Measurements from ENCODE around the gene PAQR8.

The PAQR8 gene

GRCh38 chr6:52365866-52366540 lies 4.1 kb downstream of the PAQR8 start:
- peaks cover 24% of the 10 kb centered on the region for H3K27me3 ChIP-seq (ENCODE audit: insufficient read depth, low read length)
- H3K4me3 ChIP-seq (ENCODE audit: low read length), result no peak overlapping the region
- peaks cover 4% of the 10 kb centered on the region; the same call in 1 of the 2 replicates for H3K4me1 ChIP-seq (ENCODE audit: insufficient read depth, low read length)
- H3K9ac ChIP-seq (ENCODE audit: low read depth, low read length), result no peak overlapping the region
- H3K36me3 ChIP-seq (ENCODE audit: insufficient read depth, low read depth, low read length), result no peaks in the 10 kb centered on the region
- no peak overlapping the region for H3K27ac ChIP-seq (ENCODE audit: low read length)
- H3K9me3 ChIP-seq (ENCODE audit: insufficient read depth, low read depth, low read length), result no peaks in the 10 kb centered on the region

GRCh38 chr6:52368002-52368401 lies 6.1 kb downstream of the PAQR8 start:
- Histone ChIP-seq H3K27me3 (ENCODE audit: insufficient read depth, low read length) (peaks cover 9% of the 10 kb centered on the region), H3K9ac (ENCODE audit: low read depth, low read length) (no peak overlapping the region), H3K36me3 (ENCODE audit: insufficient read depth, low read depth, low read length) (no peaks in the 10 kb centered on the region), H3K4me3 (ENCODE audit: low read length) (no peak overlapping the region), H3K9me3 (ENCODE audit: insufficient read depth, low read depth, low read length) (no peaks in the 10 kb centered on the region), H3K4me1 (ENCODE audit: insufficient read depth, low read length) (no peaks in the 10 kb centered on the region), H3K27ac (ENCODE audit: low read length) (no peak overlapping the region)

- no peaks in the 10 kb centered on the region for H3K9me3 ChIP-seq (ENCODE audit: insufficient read depth, low read depth, low read length)
- H3K9ac ChIP-seq (ENCODE audit: low read depth, low read length), result no peak overlapping the region
- H3K4me3 ChIP-seq (ENCODE audit: low read length), result no peak overlapping the region
- no peaks in the 10 kb centered on the region for H3K4me1 ChIP-seq (ENCODE audit: insufficient read depth, low read length)
- no peaks in the 10 kb centered on the region for H3K27me3 ChIP-seq (ENCODE audit: insufficient read depth, low read length)
- no peaks in the 10 kb centered on the region for H3K36me3 ChIP-seq (ENCODE audit: insufficient read depth, low read depth, low read length)
- no peak overlapping the region for H3K27ac ChIP-seq (ENCODE audit: low read length)
Measured at GRCh38 chr6:52369234-52369633, 7.3 kb downstream of the PAQR8 start.

- Histone ChIP-seq H3K27me3 (ENCODE audit: insufficient read depth, low read length) (no peaks in the 10 kb centered on the region), H3K27ac (ENCODE audit: low read length) (no peak overlapping the region)
Measured at GRCh38 chr6:52371656-52372191, 9.8 kb downstream of the PAQR8 start.

GRCh38 chr6:52373151-52373690 lies 11.3 kb downstream of the PAQR8 start:
- H3K36me3 ChIP-seq (ENCODE audit: insufficient read depth, low read depth, low read length), result no peaks in the 10 kb centered on the region
- no peaks in the 10 kb centered on the region for H3K9me3 ChIP-seq (ENCODE audit: insufficient read depth, low read depth, low read length)
- no peaks in the 10 kb centered on the region for H3K4me1 ChIP-seq (ENCODE audit: insufficient read depth, low read length)
- H3K4me3 ChIP-seq (ENCODE audit: low read length), result no peak overlapping the region
- no peaks in the 10 kb centered on the region for H3K27me3 ChIP-seq (ENCODE audit: insufficient read depth, low read length)
- H3K9ac ChIP-seq (ENCODE audit: low read depth, low read length), result no peak overlapping the region
- no peak overlapping the region for H3K27ac ChIP-seq (ENCODE audit: low read length)

More at GRCh38 chr6:52371656-52372191, 9.8 kb downstream of the PAQR8 start:
- H3K36me3 ChIP-seq (ENCODE audit: insufficient read depth, low read depth, low read length), result no peaks in the 10 kb centered on the region
- no peaks in the 10 kb centered on the region for H3K4me1 ChIP-seq (ENCODE audit: insufficient read depth, low read length)
- no peak overlapping the region for H3K9ac ChIP-seq (ENCODE audit: low read depth, low read length)
- no peak overlapping the region for H3K4me3 ChIP-seq (ENCODE audit: low read length)
- no peaks in the 10 kb centered on the region for H3K9me3 ChIP-seq (ENCODE audit: insufficient read depth, low read depth, low read length)

GRCh38 chr6:52374247-52374646 lies 12.3 kb downstream of the PAQR8 start:
- Histone ChIP-seq H3K27ac (ENCODE audit: low read length) (no peak overlapping the region), H3K9me3 (ENCODE audit: insufficient read depth, low read depth, low read length) (no peaks in the 10 kb centered on the region), H3K36me3 (ENCODE audit: insufficient read depth, low read depth, low read length) (no peaks in the 10 kb centered on the region), H3K4me3 (ENCODE audit: low read length) (no peak overlapping the region), H3K9ac (ENCODE audit: low read depth, low read length) (no peak overlapping the region), H3K4me1 (ENCODE audit: insufficient read depth, low read length) (no peaks in the 10 kb centered on the region), H3K27me3 (ENCODE audit: insufficient read depth, low read length) (no peaks in the 10 kb centered on the region)

GRCh38 chr6:52375780-52376556 lies 14.0 kb downstream of the PAQR8 start:
- H3K9me3 ChIP-seq (ENCODE audit: insufficient read depth, low read depth, low read length), result no peaks in the 10 kb centered on the region
- no peaks in the 10 kb centered on the region for H3K4me1 ChIP-seq (ENCODE audit: insufficient read depth, low read length)
- H3K27ac ChIP-seq (ENCODE audit: low read length), result no peak overlapping the region
- no peaks in the 10 kb centered on the region for H3K36me3 ChIP-seq (ENCODE audit: insufficient read depth, low read depth, low read length)
- H3K9ac ChIP-seq (ENCODE audit: low read depth, low read length), result no peak overlapping the region
- no peaks in the 10 kb centered on the region for H3K27me3 ChIP-seq (ENCODE audit: insufficient read depth, low read length)
- no peak overlapping the region for H3K4me3 ChIP-seq (ENCODE audit: low read length)

- H3K9me3 ChIP-seq (ENCODE audit: insufficient read depth, low read depth, low read length), result no peaks in the 10 kb centered on the region
- no peaks in the 10 kb centered on the region for H3K27me3 ChIP-seq (ENCODE audit: insufficient read depth, low read length)
- no peak overlapping the region for H3K9ac ChIP-seq (ENCODE audit: low read depth, low read length)
- H3K27ac ChIP-seq (ENCODE audit: low read length), result no peak overlapping the region
- H3K4me1 ChIP-seq (ENCODE audit: insufficient read depth, low read length), result no peaks in the 10 kb centered on the region
- no peak overlapping the region for H3K4me3 ChIP-seq (ENCODE audit: low read length)
- no peaks in the 10 kb centered on the region for H3K36me3 ChIP-seq (ENCODE audit: insufficient read depth, low read depth, low read length)
Measured at GRCh38 chr6:52376763-52377162, 14.8 kb downstream of the PAQR8 start.

- H3K27me3 ChIP-seq (ENCODE audit: insufficient read depth, low read length), result no peaks in the 10 kb centered on the region
- H3K9ac ChIP-seq (ENCODE audit: low read depth, low read length), result no peak overlapping the region
Measured at GRCh38 chr6:52377538-52378221, 15.7 kb downstream of the PAQR8 start.

GRCh38 chr6:52381249-52381648 lies 19.3 kb downstream of the PAQR8 start:
- no peak overlapping the region for H3K9ac ChIP-seq (ENCODE audit: low read depth, low read length)
- no peak overlapping the region for H3K27ac ChIP-seq (ENCODE audit: low read length)
- H3K4me1 ChIP-seq (ENCODE audit: insufficient read depth, low read length), result no peaks in the 10 kb centered on the region
- H3K4me3 ChIP-seq (ENCODE audit: low read length), result no peak overlapping the region
- no peaks in the 10 kb centered on the region for H3K9me3 ChIP-seq (ENCODE audit: insufficient read depth, low read depth, low read length)
- H3K36me3 ChIP-seq (ENCODE audit: insufficient read depth, low read depth, low read length), result no peaks in the 10 kb centered on the region
- no peaks in the 10 kb centered on the region for H3K27me3 ChIP-seq (ENCODE audit: insufficient read depth, low read length)

More at GRCh38 chr6:52377538-52378221, 15.7 kb downstream of the PAQR8 start:
- Histone ChIP-seq H3K4me1 (ENCODE audit: insufficient read depth, low read length) (no peaks in the 10 kb centered on the region), H3K36me3 (ENCODE audit: insufficient read depth, low read depth, low read length) (no peaks in the 10 kb centered on the region), H3K27ac (ENCODE audit: low read length) (no peak overlapping the region), H3K4me3 (ENCODE audit: low read length) (no peak overlapping the region), H3K9me3 (ENCODE audit: insufficient read depth, low read depth, low read length) (no peaks in the 10 kb centered on the region)

GRCh38 chr6:52384145-52384766 lies 22.3 kb downstream of the PAQR8 start:
- Histone ChIP-seq H3K9ac (ENCODE audit: low read depth, low read length) (no peak overlapping the region), H3K27me3 (ENCODE audit: insufficient read depth, low read length) (no peaks in the 10 kb centered on the region), H3K27ac (ENCODE audit: low read length) (no peak overlapping the region), H3K4me3 (ENCODE audit: low read length) (no peak overlapping the region), H3K36me3 (ENCODE audit: insufficient read depth, low read depth, low read length) (no peaks in the 10 kb centered on the region), H3K9me3 (ENCODE audit: insufficient read depth, low read depth, low read length) (peaks cover 13% of the 10 kb centered on the region), H3K4me1 (ENCODE audit: insufficient read depth, low read length) (no peaks in the 10 kb centered on the region)
